Bronchial epithelial cell (primary cell): ENCODE measurements around the gene DDX5. TPM values are rescaled to one million over a fixed set of nuclear protein-coding genes. Genes with fewer than 3 reads are reported as not detected.

ENCODE experiments used
- DNase-seq: peaks from one replicate; pipeline ENCODE4 v3.0.0-alpha.2; 2010; ENCODE audit warnings: low read depth
- FAIRE-seq: peaks from 2 replicates; lab custom pipeline; 2011; peaks lifted over from hg19 to GRCh38; lab: Jason Lieb, UNC
- H3K27me3 ChIP-seq: 2 replicates; pipeline ENCODE4 v1.5.1; 2011; ENCODE audit warnings: low read length; ENCODE audit not compliant: control insufficient read depth, insufficient read depth
- H3K36me3 ChIP-seq: 2 replicates; pipeline ENCODE4 v1.5.1; 2011; ENCODE audit warnings: low read length; ENCODE audit not compliant: control insufficient read depth, insufficient read depth
- H3K4me3 ChIP-seq: 2 replicates; pipeline ENCODE4 v1.5.1; 2011; ENCODE audit warnings: mild to moderate bottlenecking, low read depth, low read length, control low read depth
- CTCF ChIP-seq: IDR thresholded peaks from 2 replicates; pipeline ENCODE4 v1.5.1; 2011; ENCODE audit warnings: mild to moderate bottlenecking, moderate library complexity, low read length, control low read depth, inconsistent platforms; ENCODE audit not compliant: insufficient read depth, severe bottlenecking
- total RNA-seq: library from RNA; depleted of rRNA; stranded (reverse); fragments of >200 nt; gene quantifications from 2 replicates; pipeline ENCODE4 v1.2.1, GENCODE V29; 2014

DDX5 gene
- total RNA-seq, 1 donor from 2014 or later: 340 TPM

GRCh38 chr17:64457156-64457555, 48.9 kb downstream of the DDX5 start:
- DNase-seq (no peak), FAIRE-seq (no peak)
- no peaks in the 10 kb centered on the region for H3K27me3 ChIP-seq
- no peaks in the 10 kb centered on the region for H3K36me3 ChIP-seq
- no peak for TF ChIP-seq CTCF
- H3K4me3 ChIP-seq: no peak overlapping the region

DNA sequence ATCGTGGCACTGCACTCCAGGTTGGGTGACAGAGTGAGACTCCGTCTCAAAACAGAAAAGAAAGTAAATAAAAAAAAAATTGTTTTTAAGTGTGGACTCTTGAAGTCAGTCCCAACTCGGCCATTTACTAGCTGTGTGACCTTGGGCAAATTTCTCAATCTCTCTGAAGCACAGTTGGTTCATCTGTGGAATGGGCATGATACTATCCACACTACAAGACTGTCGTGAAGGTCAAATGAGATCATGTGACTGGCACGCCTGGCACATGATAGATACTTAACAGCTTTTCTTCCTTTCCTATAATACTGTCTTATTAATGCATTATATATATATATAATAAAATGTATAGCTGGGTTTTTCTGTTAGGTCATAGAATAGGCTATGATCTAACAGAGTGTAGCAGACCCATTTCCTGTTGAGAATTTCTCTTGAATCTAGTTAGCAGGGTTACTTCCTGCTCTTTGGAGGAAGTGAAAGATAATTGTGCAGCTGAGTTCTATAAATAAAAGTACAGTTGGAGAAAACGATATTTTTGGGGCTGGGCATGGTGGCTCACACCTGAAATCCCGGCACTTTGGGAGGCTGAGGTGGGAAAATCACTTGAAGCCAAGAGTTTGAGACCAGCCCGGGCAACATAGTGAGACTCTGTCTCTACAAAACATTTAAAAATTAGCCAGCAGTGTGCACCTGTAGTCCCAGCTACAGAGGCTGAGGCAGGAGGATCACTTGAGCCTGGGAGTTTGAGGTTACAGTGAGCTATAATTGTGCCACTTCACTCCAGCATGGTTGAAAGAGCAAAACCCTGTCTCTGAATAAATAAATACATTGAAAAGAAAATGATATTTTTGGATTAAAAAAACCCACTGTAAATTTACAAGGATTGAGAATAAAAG, 49.9 kb downstream of the DDX5 start:
- no peak overlapping the region for H3K4me3 ChIP-seq
- H3K36me3 ChIP-seq: no peaks in the 10 kb centered on the region
- FAIRE-seq (no peak), DNase-seq (no peak)
- no peaks in the 10 kb centered on the region for H3K27me3 ChIP-seq
- no peak for TF ChIP-seq CTCF

GRCh38 chr17:64449545-64449944, 56.5 kb downstream of the DDX5 start:
- no peaks in the 10 kb centered on the region for H3K36me3 ChIP-seq
- no peak for DNase-seq
- no peak for FAIRE-seq
- no peak for TF ChIP-seq CTCF
- H3K4me3 ChIP-seq: no peak overlapping the region
- H3K27me3 ChIP-seq: no peaks in the 10 kb centered on the region

DNA sequence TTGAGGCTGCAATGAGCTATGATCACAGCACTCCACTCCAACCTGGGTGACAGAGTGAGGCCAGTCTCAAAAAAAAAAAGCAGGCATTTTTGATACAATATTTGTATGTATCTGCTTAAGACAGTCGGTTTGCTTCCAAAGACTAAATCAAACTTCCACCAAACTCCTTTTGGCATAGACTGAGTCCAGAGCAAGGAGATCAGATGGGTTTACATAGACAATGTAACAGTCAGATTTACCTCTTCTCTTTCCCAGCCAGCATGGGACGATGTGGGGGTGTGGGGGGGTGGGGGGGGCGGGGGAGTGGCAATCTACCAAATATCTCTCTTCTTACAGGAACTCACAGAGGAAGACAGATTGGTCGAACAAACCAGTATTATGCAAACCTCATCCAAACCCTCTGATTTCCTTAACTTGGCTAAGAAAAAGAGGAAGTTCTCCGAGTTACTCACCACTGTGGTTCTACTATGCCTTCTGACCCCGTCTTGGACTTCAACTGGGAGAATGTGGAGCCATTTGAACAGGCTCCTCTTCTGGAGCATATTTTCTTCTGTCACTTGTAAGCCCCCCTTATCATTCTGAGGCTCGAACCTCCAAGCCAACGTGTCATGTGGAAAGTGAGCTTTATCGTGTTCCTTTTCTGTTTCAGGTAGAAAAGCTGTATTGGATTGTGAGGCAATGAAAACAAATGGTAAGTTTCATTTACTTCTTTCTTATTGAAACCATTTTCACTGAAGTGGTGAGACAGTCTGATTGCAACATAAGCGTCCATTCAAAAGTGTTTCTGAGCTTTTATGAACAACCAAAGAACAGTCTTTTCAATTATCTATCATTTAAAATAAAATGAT, 57.2 kb downstream of the DDX5 start, which contains the start of gene MILR1:
Gene MILR1, plus strand, starts transcription at position 451 of the 848 bp plus-strand sequence. Its CDS starts 54 bp downstream, at position 505.
- no peak for TF ChIP-seq CTCF
- FAIRE-seq (no peak), DNase-seq (peak; percentile 27)
- no peaks in the 10 kb centered on the region for H3K36me3 ChIP-seq
- no peak within 1 kb of the TSS for H3K4me3 ChIP-seq
- no peaks in the 10 kb centered on the region for H3K27me3 ChIP-seq

Other genes starting within 250 kb of the DDX5 start
- 14.7 and 23.0 TPM in 2 replicates for gene TEX2, start 243.0 kb downstream of the DDX5 start, total RNA-seq
- gene PECAM1, start 115.4 kb downstream of the DDX5 start, total RNA-seq: under 0.01 TPM in 1 of 2 replicates, not detected in the other
- 0.79 TPM in 1 of 2 replicates, not detected in the other for gene MILR1, start 57.2 kb downstream of the DDX5 start, total RNA-seq
- gene POLG2, start 9.2 kb downstream of the DDX5 start, total RNA-seq: 9.2 and 10.8 TPM in 2 replicates
- gene CEP95, start 688 bp upstream of the DDX5 start, total RNA-seq: 21.1 and 23.7 TPM in 2 replicates
- gene SMURF2, start 156.0 kb upstream of the DDX5 start, total RNA-seq: 40.6 and 52.4 TPM in 2 replicates